Loucy (cell line): Measurements from ENCODE around the gene RARB.

Experiments
- CTCF ChIP-seq: fragments of 200-600 bp; sonication (generic); conservative IDR thresholded peaks from 2 replicates; pipeline ENCODE4 v1.5.1; 2014; ENCODE audit warnings: mild to moderate bottlenecking, antibody characterized with exemption, low read length
- EZH2phosphoT487 ChIP-seq: fragments of 200-600 bp; IDR thresholded peaks from 2 replicates; pipeline ENCODE4 v1.6.1; 2018; ENCODE audit warnings: antibody characterized with exemption, mild to moderate bottlenecking, moderate library complexity, borderline replicate concordance

DNA sequence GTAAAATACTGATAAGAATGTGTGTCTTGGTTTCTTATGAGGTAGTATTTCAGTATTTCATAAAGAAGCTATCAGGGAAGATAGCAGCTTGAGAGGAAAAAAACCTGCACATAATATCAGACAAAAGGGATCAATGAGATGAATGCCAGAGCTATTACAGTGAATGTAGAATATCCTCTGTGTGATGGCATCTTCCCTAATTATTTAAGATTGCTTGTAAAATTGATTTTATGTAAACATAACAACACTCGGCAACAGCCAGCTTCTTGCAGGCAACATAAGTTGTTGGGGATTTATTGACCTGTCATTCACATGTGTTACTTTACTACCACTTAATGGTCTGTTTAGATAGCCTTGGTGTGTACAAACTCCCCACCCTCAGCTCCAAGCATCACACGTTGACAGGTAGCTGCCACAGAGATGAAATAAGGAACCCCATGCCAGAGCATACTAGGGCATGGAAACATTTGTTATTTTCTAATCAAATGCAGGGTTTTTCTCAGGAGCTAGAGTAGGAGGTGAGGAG, 49.2 kb upstream of the RARB start:
- TF ChIP-seq CTCF (no peak), EZH2phosphoT487 (no peak)
